Fibroblast of skin of scalp (primary cell): ENCODE data around the gene SERPINB11.
"Not testable (repeated sequence)": the region's sequence is repeated elsewhere in the genome, so short reads cannot be mapped to it uniquely, and the experiment has no call there.

Experiments
- DNase-seq: peaks from one replicate; pipeline ENCODE4 v3.0.0-alpha.2; 2013

The SERPINB11 gene

GRCh38 chr18:63730773-63731172, 28.0 kb downstream of the SERPINB11 start:
- DNase-seq = peak; percentile 12

GRCh38 chr18:63731215-63731614, 28.5 kb downstream of the SERPINB11 start:
- DNase-seq = no peak

- no peak for DNase-seq
Observed at GRCh38 chr18:63736876-63737275, 34.1 kb downstream of the SERPINB11 start.

GRCh38 chr18:63741769-63742168, 39.0 kb downstream of the SERPINB11 start:
- peak; percentile 50 for DNase-seq

- no peak for DNase-seq
Observed at GRCh38 chr18:63747006-63747405, 44.2 kb downstream of the SERPINB11 start.

GRCh38 chr18:63749489-63749888, 46.7 kb downstream of the SERPINB11 start:
- no peak for DNase-seq

GRCh38 chr18:63752636-63753035, 49.9 kb downstream of the SERPINB11 start:
- DNase-seq = no peak

- DNase-seq = peak; percentile 23
Observed at GRCh38 chr18:63753676-63754075, 50.9 kb downstream of the SERPINB11 start.

- DNase-seq = no peak
Observed at GRCh38 chr18:63757541-63757940, 54.8 kb downstream of the SERPINB11 start.

- DNase-seq = peak; percentile 19
Observed at GRCh38 chr18:63758615-63759240, 56.0 kb downstream of the SERPINB11 start.

GRCh38 chr18:63759786-63760185, 57.0 kb downstream of the SERPINB11 start:
- not testable (repeated sequence) for DNase-seq

- peak; percentile 80 for DNase-seq
Observed at GRCh38 chr18:63762518-63762917, 59.8 kb downstream of the SERPINB11 start.

- DNase-seq = peak; percentile 54
Observed at GRCh38 chr18:63763831-63764600, 61.3 kb downstream of the SERPINB11 start.

- no peak for DNase-seq
Observed at GRCh38 chr18:63765837-63766236, 63.1 kb downstream of the SERPINB11 start.
